HEK293 (cell line): Measurements from ENCODE around the gene CCL7.

Source experiments
- CTCF ChIA-PET: fragments of 350-600 bp; formaldehyde crosslinking; extraction: SDS; loops from one replicate; lab custom pipeline; 2021; ENCODE audit warnings: antibody characterized with exemption; lab: Yijun Ruan, JAX
- POLR2A ChIA-PET: fragments of 300-600 bp; formaldehyde crosslinking; extraction: SDS; loops from one replicate; lab custom pipeline; 2020; ENCODE audit warnings: antibody characterized with exemption, inconsistent platforms; lab: Yijun Ruan, JAX
- H3K27ac ChIP-seq: fragments of 200-500 bp; sonication (Bioruptor generic); 2 replicates; pipeline ENCODE4 v1.5.1; 2014; ENCODE audit warnings: low read depth, low read length, control low read depth, inconsistent platforms; ENCODE audit errors: extremely low read depth
- H3K36me3 ChIP-seq, 2 experiments: fragments of 200-500 bp in 1 of 2; sonication (Bioruptor generic) in 1 of 2; 1 replicate in 1 of 2; 2 replicates in 1 of 2; pipeline ENCODE4 v1.5.1; 2014 to 2017; ENCODE audit warnings: inconsistent platforms in 2 of 2, low read length in 2 of 2; ENCODE audit not compliant: control insufficient read depth in 2 of 2, insufficient read depth in 1 of 2
- H3K4me1 ChIP-seq: fragments of 200-500 bp; sonication (Bioruptor generic); 2 replicates; pipeline ENCODE4 v1.5.1; 2014; ENCODE audit warnings: mild to moderate bottlenecking, low read length, inconsistent platforms; ENCODE audit not compliant: control insufficient read depth, insufficient read depth
- H3K4me3 ChIP-seq: 2 replicates; pipeline ENCODE4 v1.5.1; 2011; ENCODE audit warnings: low read depth, mild to moderate bottlenecking, control low read depth, low read length, moderate library complexity
- H3K9me3 ChIP-seq: fragments of 200-500 bp; sonication (Bioruptor generic); 2 replicates; pipeline ENCODE4 v1.5.1; 2014; ENCODE audit warnings: low read depth, low read length, inconsistent platforms; ENCODE audit not compliant: control insufficient read depth, insufficient read depth
- AEBP2 ChIP-seq: fragments of 450-650 bp; formaldehyde crosslinking; IDR thresholded peaks from 2 replicates; pipeline ENCODE4 v1.5.1; 2016; ENCODE audit warnings: missing biosample characterization, missing genetic modification characterization, borderline replicate concordance
- KLF17 ChIP-seq: fragments of 450-650 bp; formaldehyde crosslinking; IDR thresholded peaks from 2 replicates; pipeline ENCODE4 v1.5.1; 2016; ENCODE audit warnings: missing biosample characterization, missing genetic modification characterization
- OSR2 ChIP-seq: fragments of 450-650 bp; formaldehyde crosslinking; IDR thresholded peaks from 2 replicates; pipeline ENCODE4 v1.5.1; 2016; ENCODE audit warnings: missing biosample characterization, missing genetic modification characterization
- PRDM10 ChIP-seq: fragments of 450-650 bp; formaldehyde crosslinking; IDR thresholded peaks from 2 replicates; pipeline ENCODE4 v1.5.1; 2016; ENCODE audit warnings: missing biosample characterization, missing genetic modification characterization
- TCF7L2 ChIP-seq: IDR thresholded peaks from 2 replicates; pipeline ENCODE4 v1.6.1; 2011; ENCODE audit warnings: low read depth, mild to moderate bottlenecking, inconsistent platforms, low read length, moderate library complexity, borderline replicate concordance
- ZBTB1 ChIP-seq: fragments of 450-650 bp; formaldehyde crosslinking; IDR thresholded peaks from 2 replicates; pipeline ENCODE4 v1.5.1; 2016; ENCODE audit warnings: missing biosample characterization, missing genetic modification characterization
- ZBTB7A ChIP-seq: fragments of 450-650 bp; formaldehyde crosslinking; IDR thresholded peaks from 2 replicates; pipeline ENCODE4 v1.5.1; 2016; ENCODE audit warnings: low read depth, missing biosample characterization, missing genetic modification characterization
- ZFP41 ChIP-seq: fragments of 450-650 bp; formaldehyde crosslinking; IDR thresholded peaks from 2 replicates; pipeline ENCODE4 v1.5.1; 2016; ENCODE audit warnings: missing biosample characterization, missing genetic modification characterization, borderline replicate concordance
- ZFP69B ChIP-seq: fragments of 450-650 bp; formaldehyde crosslinking; IDR thresholded peaks from 2 replicates; pipeline ENCODE4 v1.5.1; 2016; ENCODE audit warnings: missing biosample characterization, missing genetic modification characterization
- ZNF133 ChIP-seq: fragments of 450-650 bp; formaldehyde crosslinking; IDR thresholded peaks from 2 replicates; pipeline ENCODE4 v1.5.1; 2016; ENCODE audit warnings: missing biosample characterization, missing genetic modification characterization
- ZNF2 ChIP-seq: fragments of 450-650 bp; formaldehyde crosslinking; IDR thresholded peaks from 2 replicates; pipeline ENCODE4 v1.5.1; 2016; ENCODE audit warnings: missing biosample characterization, missing genetic modification characterization
- ZNF26 ChIP-seq: fragments of 450-650 bp; formaldehyde crosslinking; IDR thresholded peaks from 2 replicates; pipeline ENCODE4 v1.5.1; 2016; ENCODE audit warnings: missing biosample characterization, missing genetic modification characterization
- ZNF335 ChIP-seq: fragments of 450-650 bp; formaldehyde crosslinking; conservative IDR thresholded peaks from 2 replicates; pipeline ENCODE4 v1.5.1; 2016; ENCODE audit warnings: missing biosample characterization, missing genetic modification characterization
- ZNF48 ChIP-seq: fragments of 450-650 bp; formaldehyde crosslinking; IDR thresholded peaks from 2 replicates; pipeline ENCODE4 v1.5.1; 2016; ENCODE audit warnings: missing biosample characterization, missing genetic modification characterization
- ZNF544 ChIP-seq: fragments of 450-650 bp; formaldehyde crosslinking; IDR thresholded peaks from 2 replicates; pipeline ENCODE4 v1.5.0; 2017; ENCODE audit warnings: missing biosample characterization, missing genetic modification characterization
- ZNF664 ChIP-seq: fragments of 450-650 bp; formaldehyde crosslinking; IDR thresholded peaks from 2 replicates; pipeline ENCODE4 v1.5.1; 2016; ENCODE audit warnings: missing biosample characterization, missing genetic modification characterization
- ZNF670 ChIP-seq: fragments of 450-650 bp; formaldehyde crosslinking; IDR thresholded peaks from 2 replicates; pipeline ENCODE4 v1.5.1; 2016; ENCODE audit warnings: missing biosample characterization, missing genetic modification characterization, low read depth
- ZNF837 ChIP-seq: fragments of 450-650 bp; formaldehyde crosslinking; IDR thresholded peaks from 2 replicates; pipeline ENCODE4 v1.5.1; 2016; ENCODE audit warnings: missing biosample characterization, missing genetic modification characterization
- ZXDB ChIP-seq: fragments of 450-650 bp; formaldehyde crosslinking; IDR thresholded peaks from 2 replicates; pipeline ENCODE4 v1.5.1; 2016; ENCODE audit warnings: missing biosample characterization, missing genetic modification characterization
- TF ChIP-seq, protein P1 (sequence below): fragments of 450-650 bp; formaldehyde crosslinking; IDR thresholded peaks from 2 replicates; pipeline ENCODE4 v1.5.1; 2016; ENCODE audit warnings: missing biosample characterization, missing genetic modification characterization

Gene CCL7

DNA sequence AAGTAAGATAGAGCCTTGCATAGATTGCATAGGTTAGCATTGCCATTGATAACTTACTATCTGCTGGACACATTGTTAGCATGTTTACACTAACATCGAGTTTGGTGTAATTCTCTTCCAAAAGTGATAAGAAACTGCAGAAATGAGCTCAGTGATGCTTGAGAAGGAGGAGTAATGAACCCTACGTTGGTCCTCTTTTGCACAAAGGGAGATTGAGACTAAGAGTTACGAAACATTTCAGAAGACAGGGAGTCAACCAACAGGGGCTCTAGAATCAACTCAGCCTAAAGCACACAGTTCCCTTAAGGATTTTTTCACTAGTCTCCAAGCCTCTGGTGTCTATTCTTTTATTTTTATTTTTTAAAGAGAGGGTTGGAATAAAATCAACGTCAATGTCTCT lies 6.8 kb downstream of the CCL7 start (continued):
- no peak for TF ChIP-seq PRDM10 (tag by site-specific recombination)
- no peak for TF ChIP-seq ZXDB
- TF ChIP-seq ZNF664 (tag by site-specific recombination): no peak
- TF ChIP-seq ZNF2 (tag by site-specific recombination): no peak
- no peak for TF ChIP-seq ZNF670 (tag by site-specific recombination)
- no peak for TF ChIP-seq ZNF48 (tag by site-specific recombination)
- TF ChIP-seq ZBTB1: no peak
- no peak for TF ChIP-seq TCF7L2
- TF ChIP-seq ZNF335 (tag by site-specific recombination): no peak

DNA sequence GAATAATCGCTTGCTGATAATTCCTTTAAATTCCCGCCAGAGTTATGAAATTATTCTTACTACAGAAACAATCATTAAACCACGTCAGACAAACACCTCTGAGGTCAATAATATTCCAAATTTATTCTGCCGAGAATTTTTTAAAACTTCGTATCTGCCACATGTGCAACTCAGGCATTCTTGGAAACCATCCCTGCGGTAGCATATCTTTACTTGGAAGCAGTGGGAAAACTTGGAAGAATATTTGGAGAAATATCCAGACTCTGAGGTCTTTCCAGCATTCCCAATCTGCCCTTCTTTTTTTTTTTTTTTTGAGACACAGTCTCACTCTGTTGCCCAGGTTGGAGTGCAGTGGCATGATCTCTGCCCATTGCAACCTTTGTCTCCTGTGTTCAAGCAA lies 13.6 kb downstream of the CCL7 start:
- Histone ChIP-seq H3K27ac (no peak overlapping the region), H3K36me3 (no peaks in the 10 kb centered on the region), H3K4me1 (no peaks in the 10 kb centered on the region; the same call in 1 of the 2 replicates), H3K9me3 (no peaks in the 10 kb centered on the region), H3K4me3 (no peak overlapping the region)
- TF ChIP-seq ZBTB7A (no peak), ZNF133 (tag by site-specific recombination) (no peak), ZNF837 (tag by site-specific recombination) (no peak), ZNF544 (tag by site-specific recombination) (no peak)
- TF ChIP-seq, protein P1, sequence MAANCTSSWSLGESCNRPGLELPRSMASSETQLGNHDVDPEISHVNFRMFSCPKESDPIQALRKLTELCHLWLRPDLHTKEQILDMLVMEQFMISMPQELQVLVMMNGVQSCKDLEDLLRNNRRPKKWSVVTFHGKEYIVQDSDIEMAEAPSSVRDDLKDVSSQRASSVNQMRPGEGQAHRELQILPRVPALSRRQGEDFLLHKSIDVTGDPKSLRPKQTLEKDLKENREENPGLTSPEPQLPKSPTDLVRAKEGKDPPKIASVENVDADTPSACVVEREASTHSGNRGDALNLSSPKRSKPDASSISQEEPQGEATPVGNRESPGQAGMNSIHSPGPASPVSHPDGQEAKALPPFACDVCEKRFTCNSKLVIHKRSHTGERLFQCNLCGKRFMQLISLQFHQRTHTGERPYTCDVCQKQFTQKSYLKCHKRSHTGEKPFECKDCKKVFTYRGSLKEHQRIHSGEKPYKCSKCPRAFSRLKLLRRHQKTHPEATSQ (tag by site-specific recombination): no peak
- POLR2A ChIA-PET: no interaction called here
- CTCF ChIA-PET: interaction anchor here (0.6 kb wide), 2 partner anchors 9 to 205 kb away, joined by 3 read pairs; no protein-coding TSS in a partner anchor

DNA sequence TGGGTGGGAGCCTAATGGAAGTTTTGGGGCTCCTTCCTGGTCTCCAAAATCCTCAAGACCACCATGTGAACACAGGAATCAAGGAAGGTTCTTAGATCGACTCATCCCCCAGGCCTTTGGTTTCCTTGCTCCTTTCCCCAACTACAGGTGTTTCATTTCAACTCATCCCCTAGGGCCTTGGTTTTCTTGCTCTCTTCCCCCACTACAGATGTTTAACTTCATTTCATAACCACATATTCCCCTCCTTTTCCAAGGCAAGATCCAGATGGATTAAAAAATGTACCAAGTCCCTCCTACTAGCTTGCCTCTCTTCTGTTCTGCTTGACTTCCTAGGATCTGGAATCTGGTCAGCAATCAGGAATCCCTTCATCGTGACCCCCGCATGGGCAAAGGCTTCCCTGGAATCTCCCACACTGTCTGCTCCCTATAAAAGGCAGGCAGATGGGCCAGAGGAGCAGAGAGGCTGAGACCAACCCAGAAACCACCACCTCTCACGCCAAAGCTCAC lies 15.3 kb downstream of the CCL7 start, which contains the start of gene CCL11:
Gene CCL11, plus strand, starts transcription at position 457 of the 507 bp plus-strand sequence. CDS start 67 bp downstream, outside the sequence.
- H3K9me3 ChIP-seq: no peaks in the 10 kb centered on the region
- no peaks in the 10 kb centered on the region for H3K36me3 ChIP-seq
- CTCF ChIA-PET: interaction anchor here (0.6 to 3.4 kb wide), 3 partner anchors 76 to 541 kb away, joined by 3 to 11 read pairs (median 4); no protein-coding TSS in a partner anchor
- H3K27ac ChIP-seq: no peak within 1 kb of the TSS
- POLR2A ChIA-PET: no interaction called here
- H3K4me3 ChIP-seq: no peak within 1 kb of the TSS
- H3K4me1 ChIP-seq: no peaks in the 10 kb centered on the region; the same call in 1 of the 2 replicates
- TF ChIP-seq AEBP2 (tag by site-specific recombination) (no peak), ZNF26 (tag by site-specific recombination) (no peak), OSR2 (tag by site-specific recombination) (no peak), ZFP41 (tag by site-specific recombination) (no peak), ZNF544 (tag by site-specific recombination) (no peak), ZNF335 (tag by site-specific recombination) (no peak), ZFP69B (tag by site-specific recombination) (no peak), KLF17 (no peak)
